GM19467 (cell line): ENCODE data around the gene DCDC2C.
"Not testable (repeated sequence)": the region's sequence is repeated elsewhere in the genome, so short reads cannot be mapped to it uniquely, and the experiment has no call there.

ENCODE experiments used
- ATAC-seq: cut with Tn5 transposase; IDR thresholded peaks from one replicate; pipeline ENCODE4 v1.9.1; 2021; ENCODE audit warnings: mild to moderate bottlenecking, moderate library complexity; ENCODE audit not compliant: unreplicated experiment

Gene DCDC2C

GRCh38 chr2:3814706-3815245, 111.4 kb downstream of the DCDC2C start:
- no peak for ATAC-seq

DNA sequence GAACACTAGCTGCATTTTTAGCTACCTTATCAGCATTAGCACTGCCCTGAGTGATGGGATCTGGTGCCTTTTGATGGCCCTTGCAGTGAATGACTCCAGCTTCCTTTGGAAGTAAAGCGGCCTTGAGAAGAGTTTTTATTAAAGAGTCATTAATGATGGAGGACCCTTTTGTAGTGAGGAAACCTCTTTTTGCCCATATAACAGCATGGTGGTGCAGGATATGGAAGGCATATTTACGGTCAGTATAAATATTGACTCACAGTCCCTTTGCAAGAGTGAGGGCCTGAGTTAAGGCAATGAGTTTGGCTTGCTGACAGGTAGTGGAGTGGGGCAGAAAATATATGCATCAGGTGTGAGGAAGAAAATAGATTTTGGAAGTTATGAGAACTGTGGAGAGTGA, 113.8 kb downstream of the DCDC2C start:
- not testable (repeated sequence) for ATAC-seq

GRCh38 chr2:3823748-3824147, 120.4 kb downstream of the DCDC2C start:
- ATAC-seq = no peak

- no peak for ATAC-seq
Observed at GRCh38 chr2:3827673-3828575, 124.5 kb downstream of the DCDC2C start.

- ATAC-seq = no peak
Observed at GRCh38 chr2:3830796-3831195, 127.4 kb downstream of the DCDC2C start.

DNA sequence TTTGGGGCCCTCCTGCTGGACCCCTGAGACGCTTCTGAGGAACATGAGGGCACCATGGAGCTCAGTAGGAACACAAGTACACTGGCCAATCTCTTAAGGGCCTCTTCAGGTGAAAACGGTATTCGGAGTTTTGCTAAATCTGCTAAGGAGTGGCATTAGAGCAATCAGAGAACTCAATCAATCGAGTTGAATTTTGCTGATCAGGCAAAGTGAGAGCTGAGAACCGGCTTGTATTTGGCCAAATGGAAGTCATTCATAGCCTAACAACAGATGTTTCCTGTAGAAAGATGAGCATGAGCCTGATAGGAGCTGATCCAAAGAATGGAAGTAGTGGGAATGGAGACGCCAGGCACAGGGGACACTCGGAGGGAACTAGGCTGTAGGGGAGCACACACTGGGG, 133.7 kb downstream of the DCDC2C start:
- ATAC-seq = no peak

GRCh38 chr2:3838348-3838747, 135.0 kb downstream of the DCDC2C start:
- ATAC-seq = no peak

GRCh38 chr2:3839476-3839875, 136.1 kb downstream of the DCDC2C start:
- no peak for ATAC-seq

GRCh38 chr2:3840611-3841155, 137.3 kb downstream of the DCDC2C start:
- no peak for ATAC-seq

DNA sequence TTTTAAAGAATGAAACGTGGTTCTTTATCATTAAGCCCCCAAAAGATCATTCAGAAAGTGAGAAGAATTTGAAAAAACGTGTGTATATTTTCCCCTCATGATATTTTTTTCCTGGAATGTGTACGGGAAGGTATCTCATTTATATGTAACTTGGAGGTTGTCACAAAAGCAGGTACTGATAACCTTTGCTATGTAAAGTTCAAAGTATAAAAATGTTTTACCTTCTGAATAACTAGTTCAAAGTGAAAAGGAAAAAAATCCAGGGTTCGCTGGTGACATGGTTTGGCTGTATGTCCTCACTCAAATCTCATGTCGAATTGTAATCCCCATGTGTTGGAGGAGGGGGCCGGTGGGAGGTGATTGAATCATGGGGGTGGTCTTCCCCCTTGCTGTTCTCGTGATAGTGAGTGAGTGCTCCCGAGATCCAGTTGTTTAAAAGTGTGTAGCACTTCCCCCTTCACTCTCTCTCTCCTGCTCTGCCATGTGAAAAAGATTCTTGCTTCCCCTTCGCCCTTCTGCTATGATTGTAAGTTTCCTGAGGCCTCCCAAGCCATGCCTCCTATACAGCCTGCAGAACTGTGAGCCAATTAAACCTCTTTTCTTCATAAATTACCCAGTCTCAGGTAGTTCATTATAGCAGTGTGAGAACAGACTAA, 144.2 kb downstream of the DCDC2C start:
- no peak for ATAC-seq

DNA sequence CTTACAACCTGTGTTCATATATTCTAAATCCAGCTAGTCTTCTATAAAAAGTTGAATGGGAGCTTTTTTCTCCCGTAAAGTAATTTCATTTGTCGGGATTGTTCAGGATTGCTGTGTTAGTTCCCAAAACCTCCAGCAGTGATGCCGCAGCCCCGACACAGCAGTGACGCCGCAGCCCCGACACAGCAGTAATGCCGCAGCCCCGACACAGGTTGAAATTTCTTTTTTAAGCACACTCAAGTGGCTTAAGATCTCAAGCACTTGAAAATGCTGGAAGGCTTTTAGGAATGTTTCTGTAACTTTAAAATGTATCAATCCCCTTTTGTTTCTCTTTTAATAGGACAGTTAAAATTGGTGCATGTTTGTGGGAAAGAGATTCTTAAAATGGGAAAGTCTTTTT, 145.4 kb downstream of the DCDC2C start:
- ATAC-seq = no peak

DNA sequence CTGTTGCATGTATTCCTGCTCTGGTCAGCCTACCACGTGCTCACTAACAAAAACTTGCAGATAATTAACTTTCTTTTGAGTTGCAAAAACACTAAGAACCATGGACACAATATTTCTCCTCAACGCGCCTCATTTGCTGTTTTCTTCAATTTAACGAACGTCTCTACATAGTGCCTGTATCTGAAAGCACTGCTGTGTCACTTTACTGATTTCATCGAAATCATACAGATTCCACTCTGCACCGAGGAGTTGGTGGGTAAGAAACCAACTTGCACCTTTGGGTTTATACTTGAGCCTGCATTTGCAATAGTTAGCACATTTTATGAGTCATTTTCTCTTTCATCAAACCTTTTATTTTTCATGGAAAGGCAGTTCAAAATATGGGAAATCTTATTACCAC, 145.8 kb downstream of the DCDC2C start:
- ATAC-seq = no peak

- ATAC-seq = no peak
Observed at GRCh38 chr2:3857576-3857975, 154.2 kb downstream of the DCDC2C start.

DNA sequence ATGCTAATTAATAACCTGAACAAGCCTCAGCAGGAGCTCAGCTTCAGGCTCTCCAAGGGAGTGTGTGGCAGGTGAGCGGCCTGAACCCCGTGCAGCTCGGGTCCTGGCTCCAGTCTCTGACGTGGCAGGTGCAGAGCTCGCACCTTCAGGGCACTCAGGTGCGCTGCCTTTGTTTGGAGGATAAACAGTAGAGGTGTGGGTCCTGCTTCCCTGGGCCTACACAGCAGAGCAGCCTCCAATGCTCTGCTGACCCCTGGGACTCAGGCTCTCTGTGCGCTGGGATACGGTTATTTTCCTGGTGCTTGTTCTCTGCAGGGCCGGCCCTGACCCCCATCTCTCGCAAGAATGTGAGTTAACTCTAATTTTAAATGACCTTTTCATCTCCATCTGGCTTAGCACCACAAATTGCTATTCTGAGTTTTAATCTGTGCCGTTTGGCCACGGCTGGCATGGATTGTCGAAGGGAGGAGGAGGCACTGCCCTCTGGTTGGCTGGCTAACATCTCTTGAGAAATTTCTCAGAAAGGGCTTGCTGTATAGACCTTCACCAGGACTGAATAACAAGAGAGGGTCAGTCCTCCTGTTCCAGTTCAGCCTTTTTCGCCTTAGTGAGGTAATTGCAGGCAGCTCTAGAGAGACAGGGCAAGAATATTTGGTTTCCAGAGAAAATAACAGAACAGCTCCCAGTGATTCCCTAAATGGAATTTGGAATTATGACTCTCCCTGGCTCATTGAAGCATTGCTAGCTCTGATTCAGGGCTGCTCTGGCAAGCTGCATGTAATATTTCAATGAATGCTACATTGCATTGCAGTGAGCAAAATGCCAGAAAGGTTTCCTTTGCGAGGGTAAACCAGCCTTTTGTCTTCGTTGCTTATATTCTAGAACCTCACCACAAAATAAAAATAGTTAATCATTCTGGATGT, 161.8 kb downstream of the DCDC2C start:
- ATAC-seq = no peak

- ATAC-seq = no peak
Observed at GRCh38 chr2:3867469-3867868, 164.1 kb downstream of the DCDC2C start.

GRCh38 chr2:3868012-3868805, 164.8 kb downstream of the DCDC2C start:
- no peak for ATAC-seq

DNA sequence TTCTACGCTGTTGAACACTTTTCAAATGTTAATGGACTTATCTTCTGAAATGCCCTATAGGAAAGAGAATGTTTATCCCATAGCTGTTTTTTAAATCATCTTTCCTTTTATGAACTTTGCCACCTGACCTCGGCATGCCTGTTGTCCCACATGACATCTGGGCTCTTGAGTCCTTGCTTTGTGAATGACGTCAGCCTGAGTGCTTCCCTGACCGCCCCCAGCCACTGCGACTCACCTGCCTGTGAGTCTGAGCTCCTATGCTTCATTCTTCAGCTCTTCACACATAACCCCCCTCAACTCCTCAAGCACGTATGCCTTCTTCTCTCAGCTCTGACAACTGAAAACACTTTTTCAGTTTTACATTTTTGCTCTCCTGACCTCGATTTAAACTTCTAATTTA, 166.8 kb downstream of the DCDC2C start:
- ATAC-seq = no peak

DNA sequence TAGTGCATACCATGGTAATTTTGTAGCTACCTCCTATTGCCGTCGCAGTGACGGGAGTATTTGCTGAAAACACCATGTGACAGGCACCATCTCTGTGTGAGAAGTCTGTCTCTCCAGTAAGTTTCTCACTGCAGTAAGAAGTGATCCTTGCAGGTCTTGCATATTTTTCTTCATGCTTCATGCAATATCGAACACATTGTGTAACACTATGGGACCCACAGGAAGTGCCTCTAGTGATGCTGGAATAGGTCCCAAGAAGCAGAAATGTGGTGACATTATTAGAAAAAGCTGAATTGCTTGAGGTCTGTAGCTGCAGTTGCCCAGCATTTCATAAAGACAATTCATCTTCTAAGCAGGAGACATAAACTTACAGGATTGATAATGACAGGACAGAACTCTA, 167.6 kb downstream of the DCDC2C start:
- no peak for ATAC-seq

GRCh38 chr2:3872451-3872850, 169.1 kb downstream of the DCDC2C start:
- no peak for ATAC-seq

GRCh38 chr2:3873899-3874298, 170.5 kb downstream of the DCDC2C start:
- ATAC-seq = no peak
